IMR-90 (cell line): ENCODE data around the gene IL36A. TPM values are rescaled to one million over a fixed set of nuclear protein-coding genes. Genes with fewer than 3 reads are reported as not detected.

Experiments used
- ATAC-seq: fragments of 200-7000 bp; cut with Tn5 transposase; 2 replicates; pipeline ENCODE4 v1.9.1; 2020; ENCODE audit warnings: low read depth, mild to moderate bottlenecking, moderate library complexity
- BruUV-seq: library from RNA; stranded (reverse); fragments of 400-500 nt; replicated peaks from 2 replicates; lab custom pipeline; 2021; lab: Mats Ljungman, UMichigan
- CTCF ChIA-PET: fragments of 300-600 bp; formaldehyde crosslinking; extraction: SDS; loops from one replicate; lab custom pipeline; 2021; ENCODE audit warnings: antibody characterized with exemption; lab: Yijun Ruan, JAX
- POLR2A ChIA-PET: fragments of 300-600 bp; sonication (Branson Sonifier 250); formaldehyde crosslinking; loops from one replicate; lab custom pipeline; 2022; ENCODE audit warnings: antibody characterized with exemption; ENCODE audit not compliant: unreplicated experiment; lab: Charles Lee
- DNase-seq: peaks from one replicate; pipeline ENCODE4 v3.0.0; 2013
- H2AFZ ChIP-seq: replicated peaks from 2 replicates; pipeline ENCODE3; 2013; ENCODE audit warnings: low read length, mild to moderate bottlenecking; ENCODE audit not compliant: poor library complexity
- H2AK5ac ChIP-seq: 2 replicates; pipeline ENCODE4 v1.6.1; 2013; ENCODE audit warnings: low read depth, low read length, inconsistent platforms
- H2AK9ac ChIP-seq: replicated peaks from 2 replicates; pipeline ENCODE3; 2013; ENCODE audit warnings: mild to moderate bottlenecking, low read depth, low read length, moderate library complexity; ENCODE audit not compliant: poor library complexity
- H2BK120ac ChIP-seq: 2 replicates; pipeline ENCODE4 v1.6.1; 2013; ENCODE audit warnings: low read depth, low read length, inconsistent platforms
- H2BK15ac ChIP-seq: 3 replicates; pipeline ENCODE4 v1.6.1; 2013; ENCODE audit warnings: low read depth, low read length, inconsistent platforms
- H2BK20ac ChIP-seq: 2 replicates; pipeline ENCODE4 v1.6.1; 2013; ENCODE audit warnings: low read depth, mild to moderate bottlenecking, inconsistent platforms, low read length, moderate library complexity
- H2BK5ac ChIP-seq: 2 replicates; pipeline ENCODE4 v1.6.1; 2013; ENCODE audit warnings: mild to moderate bottlenecking, low read depth, low read length, inconsistent platforms; ENCODE audit not compliant: poor library complexity, severe bottlenecking
- H3K14ac ChIP-seq: replicated peaks from 2 replicates; pipeline ENCODE4 v1.6.1; 2013; ENCODE audit warnings: low read depth, low read length, inconsistent platforms
- H3K18ac ChIP-seq: 2 replicates; pipeline ENCODE4 v1.6.1; 2013; ENCODE audit warnings: low read depth, low read length, control low read depth
- H3K23ac ChIP-seq: 2 replicates; pipeline ENCODE4 v1.6.1; 2013; ENCODE audit warnings: low read depth, low read length, inconsistent platforms
- H3K27ac ChIP-seq: 2 replicates; pipeline ENCODE4 v1.5.1; 2013; ENCODE audit warnings: mild to moderate bottlenecking, control low read depth, low read length; ENCODE audit not compliant: insufficient read depth
- H3K27me3 ChIP-seq: 2 replicates; pipeline ENCODE4 v1.6.1; 2013; ENCODE audit warnings: low read length; ENCODE audit not compliant: control insufficient read depth, insufficient read depth
- H3K36me3 ChIP-seq: 2 replicates; pipeline ENCODE4 v1.6.1; 2013; ENCODE audit warnings: low read length, mixed read lengths; ENCODE audit not compliant: control insufficient read depth, insufficient read depth
- H3K4ac ChIP-seq: 2 replicates; pipeline ENCODE4 v1.6.1; 2013; ENCODE audit warnings: low read depth, low read length, inconsistent platforms
- H3K4me1 ChIP-seq: 2 replicates; pipeline ENCODE4 v1.6.1; 2013; ENCODE audit warnings: low read length, mixed read lengths; ENCODE audit not compliant: control insufficient read depth, insufficient read depth
- H3K4me2 ChIP-seq: 2 replicates; pipeline ENCODE4 v1.6.1; 2013; ENCODE audit warnings: low read depth, mild to moderate bottlenecking, control low read depth, low read length, moderate library complexity
- H3K4me3 ChIP-seq: 2 replicates; pipeline ENCODE4 v1.5.1; 2013; ENCODE audit warnings: low read depth, mild to moderate bottlenecking, control low read depth, low read length, moderate library complexity; ENCODE audit not compliant: insufficient read depth
- H3K56ac ChIP-seq: 2 replicates; pipeline ENCODE4 v1.6.1; 2013; ENCODE audit warnings: low read length, inconsistent platforms; ENCODE audit not compliant: insufficient read depth; ENCODE audit errors: extremely low read depth
- H3K79me1 ChIP-seq, 2 experiments: 2 replicates each; pipeline ENCODE4 v1.6.1; 2013; ENCODE audit warnings: low read length in 2 of 2, inconsistent platforms in 1 of 2, low read depth in 1 of 2
- H3K9ac ChIP-seq: 2 replicates; pipeline ENCODE4 v1.6.1; 2013; ENCODE audit warnings: low read depth, low read length, control low read depth
- H3K9me1 ChIP-seq: 2 replicates; pipeline ENCODE4 v1.6.1; 2013; ENCODE audit warnings: low read length, inconsistent platforms; ENCODE audit not compliant: insufficient read depth
- H3K9me3 ChIP-seq: 2 replicates; pipeline ENCODE4 v1.6.1; 2013; ENCODE audit warnings: low read length; ENCODE audit not compliant: control insufficient read depth, insufficient read depth
- H4K20me1 ChIP-seq: 2 replicates; pipeline ENCODE4 v1.6.1; 2013; ENCODE audit warnings: low read length, inconsistent platforms; ENCODE audit not compliant: insufficient read depth
- H4K5ac ChIP-seq: 2 replicates; pipeline ENCODE4 v1.6.1; 2013; ENCODE audit warnings: mild to moderate bottlenecking, low read depth, low read length, control low read depth
- H4K8ac ChIP-seq, 2 experiments: 2 replicates each; pipeline ENCODE4 v1.6.1; 2013; ENCODE audit warnings: low read depth in 2 of 2, low read length in 2 of 2, control low read depth in 1 of 2, inconsistent platforms in 1 of 2
- H4K91ac ChIP-seq: 2 replicates; pipeline ENCODE4 v1.6.1; 2013; ENCODE audit warnings: low read depth, low read length, inconsistent platforms; ENCODE audit not compliant: insufficient read depth
- BHLHE40 ChIP-seq: fragments of 150-350 bp; IDR thresholded peaks from 2 replicates; pipeline ENCODE4 v1.6.1; 2016; ENCODE audit warnings: mild to moderate bottlenecking, low read depth, low read length
- MAFK ChIP-seq: IDR thresholded peaks from 2 replicates; pipeline ENCODE4 v1.6.1; 2012; ENCODE audit warnings: low read depth, low read length, improper control_type of control experiment
- NFE2L2 ChIP-seq: fragments of 150-350 bp; IDR thresholded peaks from 2 replicates; pipeline ENCODE4 v1.6.1; 2016; ENCODE audit warnings: low read depth, mild to moderate bottlenecking, low read length
- POLR2A ChIP-seq: IDR thresholded peaks from 2 replicates; pipeline ENCODE4 v1.6.1; 2012; ENCODE audit warnings: mild to moderate bottlenecking, low read depth, low read length
- RFX5 ChIP-seq: IDR thresholded peaks from 2 replicates; pipeline ENCODE4 v1.8.0; 2012; ENCODE audit warnings: low read depth, mild to moderate bottlenecking, low read length, moderate library complexity
- SMC3 ChIP-seq: fragments of 150-350 bp; IDR thresholded peaks from 2 replicates; pipeline ENCODE4 v1.6.1; 2016; ENCODE audit warnings: low read depth, mild to moderate bottlenecking, antibody characterized with exemption, low read length, moderate library complexity
- WGBS, 2 experiments: methylation state at CpG; one replicate each; pipeline versions ENCODE4 v1.1.5 to v1.1.7; 2013; ENCODE audit warnings: missing lambda C conversion rate in 2 of 2; ENCODE audit not compliant: insufficient read length in 1 of 2; ENCODE audit errors: extremely low coverage in 2 of 2; 5-methylcytosine and 5-hydroxymethylcytosine counted together
- dilution Hi-C: fragments of 300-500 bp; cut with HindIII; formaldehyde crosslinking; loops from one replicate; pipeline ENCODE4 v1.14.3; 2018; ENCODE audit warnings: low sequenced_read_pairs; ENCODE audit not compliant: unreplicated experiment
- in situ Hi-C: fragments of 300-500 bp; cut with MboI; formaldehyde crosslinking; loops from 3 replicates; pipeline ENCODE4 v1.14.3; 2019; ENCODE audit warnings: low sequenced_read_pairs, inconsistent platforms, mixed read lengths
- intact Hi-C: fragments of 100-400 bp; cut with micrococcal nuclease; formaldehyde crosslinking; loops from 2 replicates; pipeline ENCODE4 v1.10.0; 2022
- polyA plus RNA-seq, 3 experiments: library from polyadenylated mRNA; depleted of rRNA; stranded (reverse); fragments of >200 nt; gene quantifications; 2 replicates each; pipeline ENCODE4 v1.2.3, GENCODE V29; 2012; ENCODE audit warnings: low replicate concordance in 1 of 3
- total RNA-seq: library from RNA; depleted of rRNA; stranded (reverse); fragments of >200 nt; gene quantifications from 2 replicates; pipeline ENCODE4 v1.2.3, GENCODE V29; 2012
- TF ChIP-seq, protein P1 (sequence below): conservative IDR thresholded peaks from 2 replicates; pipeline ENCODE4 v1.5.1; 2012; ENCODE audit warnings: mild to moderate bottlenecking, low read depth, low read length, improper control_type of control experiment
- TF ChIP-seq, protein P2 (sequence below): fragments of 150-350 bp; IDR thresholded peaks from 2 replicates; pipeline ENCODE4 v1.6.1; 2016; ENCODE audit warnings: low read depth, mild to moderate bottlenecking, low read length, moderate library complexity, borderline replicate concordance

Gene IL36A
- total and polyA plus RNA-seq, 2 of the 4 experiments (the other 2 are of a cell fraction) = not detected

DNA sequence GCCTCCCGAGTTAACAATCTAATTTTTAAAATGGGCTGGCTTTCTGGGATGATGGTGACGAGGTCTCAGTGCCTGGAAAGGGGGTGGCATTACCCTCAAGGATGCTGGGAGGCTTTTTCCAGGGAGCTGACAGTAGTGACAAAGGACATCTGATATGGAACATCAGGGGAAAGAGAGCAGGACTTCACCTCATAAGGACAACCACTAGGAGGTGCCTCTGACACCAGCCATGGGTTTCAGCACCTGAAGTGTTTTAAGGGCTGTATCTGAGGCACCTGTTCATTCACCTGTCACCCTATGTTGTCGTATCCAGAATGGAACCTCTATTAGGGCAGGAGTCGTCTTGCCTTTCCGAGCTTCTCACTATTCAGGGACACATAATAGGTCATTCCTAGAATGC, 36.6 kb downstream of the IL36A start:
- ATAC-seq (no peak), DNase-seq (no peak)
- in situ Hi-C loops (no loop called here), dilution Hi-C loops (no loop called here), intact Hi-C loops (no loop called here)
- TF ChIP-seq NFE2L2 = no peak
- TF ChIP-seq POLR2A = no peak
- no peak for TF ChIP-seq BHLHE40
- TF ChIP-seq, protein P1, sequence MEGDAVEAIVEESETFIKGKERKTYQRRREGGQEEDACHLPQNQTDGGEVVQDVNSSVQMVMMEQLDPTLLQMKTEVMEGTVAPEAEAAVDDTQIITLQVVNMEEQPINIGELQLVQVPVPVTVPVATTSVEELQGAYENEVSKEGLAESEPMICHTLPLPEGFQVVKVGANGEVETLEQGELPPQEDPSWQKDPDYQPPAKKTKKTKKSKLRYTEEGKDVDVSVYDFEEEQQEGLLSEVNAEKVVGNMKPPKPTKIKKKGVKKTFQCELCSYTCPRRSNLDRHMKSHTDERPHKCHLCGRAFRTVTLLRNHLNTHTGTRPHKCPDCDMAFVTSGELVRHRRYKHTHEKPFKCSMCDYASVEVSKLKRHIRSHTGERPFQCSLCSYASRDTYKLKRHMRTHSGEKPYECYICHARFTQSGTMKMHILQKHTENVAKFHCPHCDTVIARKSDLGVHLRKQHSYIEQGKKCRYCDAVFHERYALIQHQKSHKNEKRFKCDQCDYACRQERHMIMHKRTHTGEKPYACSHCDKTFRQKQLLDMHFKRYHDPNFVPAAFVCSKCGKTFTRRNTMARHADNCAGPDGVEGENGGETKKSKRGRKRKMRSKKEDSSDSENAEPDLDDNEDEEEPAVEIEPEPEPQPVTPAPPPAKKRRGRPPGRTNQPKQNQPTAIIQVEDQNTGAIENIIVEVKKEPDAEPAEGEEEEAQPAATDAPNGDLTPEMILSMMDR = no peak
- no peak for TF ChIP-seq SMC3
- TF ChIP-seq MAFK = no peak
- no peak for TF ChIP-seq RFX5
- TF ChIP-seq, protein P2, sequence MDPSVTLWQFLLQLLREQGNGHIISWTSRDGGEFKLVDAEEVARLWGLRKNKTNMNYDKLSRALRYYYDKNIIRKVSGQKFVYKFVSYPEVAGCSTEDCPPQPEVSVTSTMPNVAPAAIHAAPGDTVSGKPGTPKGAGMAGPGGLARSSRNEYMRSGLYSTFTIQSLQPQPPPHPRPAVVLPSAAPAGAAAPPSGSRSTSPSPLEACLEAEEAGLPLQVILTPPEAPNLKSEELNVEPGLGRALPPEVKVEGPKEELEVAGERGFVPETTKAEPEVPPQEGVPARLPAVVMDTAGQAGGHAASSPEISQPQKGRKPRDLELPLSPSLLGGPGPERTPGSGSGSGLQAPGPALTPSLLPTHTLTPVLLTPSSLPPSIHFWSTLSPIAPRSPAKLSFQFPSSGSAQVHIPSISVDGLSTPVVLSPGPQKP = no peak
- Histone ChIP-seq H3K4me1 (no peaks in the 10 kb centered on the region), H3K27me3 (peaks cover 8% of the 10 kb centered on the region), H2BK15ac (no peak overlapping the region), H2BK20ac (no peak overlapping the region), H3K18ac (no peak overlapping the region), H4K5ac (no peak overlapping the region), H3K23ac (no peak overlapping the region), H3K36me3 (no peaks in the 10 kb centered on the region), H4K20me1 (no peaks in the 10 kb centered on the region), H3K56ac (no peak overlapping the region), H4K8ac (no peak overlapping the region), H3K9me3 (no peaks in the 10 kb centered on the region), H3K9ac (no peak overlapping the region), H3K9me1 (no peaks in the 10 kb centered on the region), H3K14ac (no peak overlapping the region), H2AK9ac (no peak overlapping the region), H3K4me2 (no peak overlapping the region), H4K91ac (no peak overlapping the region), H3K4ac (no peak overlapping the region), H3K27ac (no peak overlapping the region), H2AK5ac (no peak overlapping the region), H3K4me3 (no peak overlapping the region), H2BK120ac (no peak overlapping the region), H2BK5ac (no peak overlapping the region), H2AFZ (no peak overlapping the region), H3K79me1 (no peaks in the 10 kb centered on the region)
- BruUV-seq = no TSS peak
- CTCF ChIA-PET = no interaction called here
- POLR2A ChIA-PET = no interaction called here
- WGBS, 2 experiments = no CpG with 5 or more reads among the region's 5 CpGs
